ENCODE data around the gene PIK3R2.

The PIK3R2 gene

GRCh38 chr19:18128805-18129204, 24.2 kb upstream of the PIK3R2 start:
- Histone ChIP-seq H3K27ac (no peak overlapping the region), H3K79me2 (no peaks in the 10 kb centered on the region), H3K4me3 (ENCODE audit: low read depth, low read length) (no peak overlapping the region), H3K9ac (no peak overlapping the region), H3K4me2 (ENCODE audit: low read length) (no peak overlapping the region), H3K4me1 (no peaks in the 10 kb centered on the region), H2AFZ (no peak overlapping the region), H3K27me3 (ENCODE audit: control insufficient read depth, insufficient read depth, low read length) (no peaks in the 10 kb centered on the region), H3K36me3 (ENCODE audit: control insufficient read depth, insufficient read depth, low read length) (no peaks in the 10 kb centered on the region), H3K9me3 (ENCODE audit: control insufficient read depth, low read length) (no peaks in the 10 kb centered on the region)
- TF ChIP-seq CTCF (IDR thresholded peaks at IDR 0.05), result no peak

GRCh38 chr19:18130523-18131242, 22.3 kb upstream of the PIK3R2 start:
- Histone ChIP-seq H3K27ac (no peak overlapping the region), H3K9ac (no peak overlapping the region), H3K4me3 (ENCODE audit: low read depth, low read length) (no peak overlapping the region), H3K27me3 (ENCODE audit: control insufficient read depth, insufficient read depth, low read length) (no peaks in the 10 kb centered on the region), H3K36me3 (ENCODE audit: control insufficient read depth, insufficient read depth, low read length) (no peaks in the 10 kb centered on the region), H3K9me3 (ENCODE audit: control insufficient read depth, low read length) (no peaks in the 10 kb centered on the region), H2AFZ (no peak overlapping the region), H3K4me1 (no peaks in the 10 kb centered on the region), H3K4me2 (ENCODE audit: low read length) (no peak overlapping the region), H3K79me2 (no peaks in the 10 kb centered on the region)
- no peak for TF ChIP-seq CTCF (IDR thresholded peaks at IDR 0.05)

GRCh38 chr19:18131841-18132596, 20.9 kb upstream of the PIK3R2 start:
- no peaks in the 10 kb centered on the region for H3K9me3 ChIP-seq (ENCODE audit: control insufficient read depth, low read length)
- no peak overlapping the region for H3K4me3 ChIP-seq (ENCODE audit: low read depth, low read length)
- no peaks in the 10 kb centered on the region for H3K36me3 ChIP-seq (ENCODE audit: control insufficient read depth, insufficient read depth, low read length)
- H3K79me2 ChIP-seq, result no peaks in the 10 kb centered on the region
- H3K27ac ChIP-seq, result no peak overlapping the region
- no peak overlapping the region for H3K9ac ChIP-seq
- H3K27me3 ChIP-seq (ENCODE audit: control insufficient read depth, insufficient read depth, low read length), result no peaks in the 10 kb centered on the region
- TF ChIP-seq CTCF (IDR thresholded peaks at IDR 0.05), result no peak
- H3K4me1 ChIP-seq, result no peaks in the 10 kb centered on the region
- no peak overlapping the region for H2AFZ ChIP-seq
- no peak overlapping the region for H3K4me2 ChIP-seq (ENCODE audit: low read length)

- Histone ChIP-seq H3K4me3 (ENCODE audit: low read depth, low read length) (no peak overlapping the region), H2AFZ (no peak overlapping the region), H3K9me3 (ENCODE audit: control insufficient read depth, low read length) (no peaks in the 10 kb centered on the region), H3K27ac (no peak overlapping the region), H3K79me2 (no peaks in the 10 kb centered on the region), H3K4me1 (no peaks in the 10 kb centered on the region), H3K4me2 (ENCODE audit: low read length) (no peak overlapping the region), H3K9ac (no peak overlapping the region), H3K27me3 (ENCODE audit: control insufficient read depth, insufficient read depth, low read length) (no peaks in the 10 kb centered on the region), H3K36me3 (ENCODE audit: control insufficient read depth, insufficient read depth, low read length) (no peaks in the 10 kb centered on the region)
- no peak for TF ChIP-seq CTCF (IDR thresholded peaks at IDR 0.05)
Observed at GRCh38 chr19:18135712-18136584, 17.0 kb upstream of the PIK3R2 start.

All from parathyroid adenoma (tissue), 2 donors.